HepG2 (cell line): ENCODE data around the gene RPL35. TPM values are rescaled to one million over a fixed set of nuclear protein-coding genes. Genes with fewer than 3 reads are reported as not detected.

Source experiments
- ATAC-seq: fragments of 200-7000 bp; cut with Tn5 transposase; 3 replicates; pipeline ENCODE4 v1.9.1; 2020; ENCODE audit warnings: mild to moderate bottlenecking, moderate library complexity
- BruUV-seq: library from RNA; stranded (reverse); fragments of 400-500 nt; replicated peaks from 2 replicates; lab custom pipeline; 2021; lab: Mats Ljungman, UMichigan
- CTCF ChIA-PET: fragments of 300-600 bp; formaldehyde crosslinking; extraction: SDS; loops from one replicate; lab custom pipeline; 2021; ENCODE audit warnings: low total read pairs, inconsistent platforms, low intra/inter-chr PET ratio; lab: Yijun Ruan, JAX
- POLR2A ChIA-PET: fragments of 350-600 bp; sonication (Branson Sonifier 250); formaldehyde crosslinking; loops from one replicate; lab custom pipeline; 2020; ENCODE audit warnings: antibody characterized with exemption, inconsistent platforms; lab: Yijun Ruan, JAX
- DNase-seq: peaks from one replicate; pipeline ENCODE4 v3.0.0-alpha.2; 2015; ENCODE audit warnings: low spot score
- FAIRE-seq: peaks from 3 replicates; lab custom pipeline; 2011; peaks lifted over from hg19 to GRCh38; lab: Jason Lieb, UNC
- H2AFZ ChIP-seq: one replicate; pipeline ENCODE4 v1.6.1; 2011; ENCODE audit warnings: low read length, inconsistent platforms
- H3K27ac ChIP-seq: fragments of 300-600 bp; 3 replicates; pipeline ENCODE4 v1.8.0; 2011; ENCODE audit warnings: mixed run types, mild to moderate bottlenecking, mixed read lengths, low read length, inconsistent platforms; ENCODE audit not compliant: insufficient read depth; ENCODE audit errors: extremely low read length
- H3K27me3 ChIP-seq, 2 experiments: fragments of 200-600 bp in 1 of 2; 2 replicates in 1 of 2; 3 replicates in 1 of 2; pipeline versions ENCODE4 v1.6.0 to v1.8.0; 2011; ENCODE audit warnings: low read length in 2 of 2, mild to moderate bottlenecking in 2 of 2, moderate library complexity in 2 of 2, inconsistent platforms in 1 of 2; ENCODE audit not compliant: insufficient read depth in 2 of 2, control insufficient read depth in 1 of 2
- H3K36me3 ChIP-seq, 2 experiments: fragments of 200-600 bp in 1 of 2; replicated peaks in 1 of 2; 2 replicates in 1 of 2; 3 replicates in 1 of 2; pipeline versions ENCODE4 v1.5.1 to v1.8.0; 2011; ENCODE audit warnings: low read length in 2 of 2, inconsistent platforms in 1 of 2; ENCODE audit not compliant: insufficient read depth in 2 of 2, control insufficient read depth in 1 of 2
- H3K4me1 ChIP-seq: 2 replicates; pipeline ENCODE4 v1.5.1; 2012; ENCODE audit warnings: low read length, inconsistent platforms; ENCODE audit not compliant: insufficient read depth
- H3K4me2 ChIP-seq: 2 replicates; pipeline ENCODE4 v1.6.0; 2011; ENCODE audit warnings: low read depth, low read length, inconsistent platforms
- H3K4me3 ChIP-seq, 3 experiments: fragments of 200-600 bp in 1 of 3; sonication (generic), shearing (Covaris generic) in 1 of 3; replicated peaks in 1 of 3; 2 replicates each; pipeline ENCODE4 v1.5.1; 2011 to 2016; ENCODE audit warnings: low read length in 3 of 3, inconsistent platforms in 2 of 3, low read depth in 2 of 3, mild to moderate bottlenecking in 2 of 3, control low read depth in 1 of 3, mixed read lengths in 1 of 3; ENCODE audit not compliant: insufficient read depth in 1 of 3
- H3K79me2 ChIP-seq: one replicate; pipeline ENCODE4 v1.6.1; 2011; ENCODE audit warnings: low read length, inconsistent platforms; ENCODE audit not compliant: insufficient read depth
- H3K9ac ChIP-seq: 2 replicates; pipeline ENCODE4 v1.6.0; 2011; ENCODE audit warnings: mild to moderate bottlenecking, low read depth, low read length, inconsistent platforms; ENCODE audit not compliant: insufficient read depth
- H3K9me3 ChIP-seq: 2 replicates; pipeline ENCODE4 v1.5.1; 2012; ENCODE audit warnings: mild to moderate bottlenecking, low read length
- H4K20me1 ChIP-seq: 2 replicates; pipeline ENCODE4 v1.6.0; 2011; ENCODE audit warnings: inconsistent platforms, mild to moderate bottlenecking, low read length, moderate library complexity; ENCODE audit not compliant: insufficient read depth
- CHD4 ChIP-seq: fragments of 200-600 bp; sonication (generic); IDR thresholded peaks from 2 replicates; pipeline ENCODE4 v1.7.0; 2017; ENCODE audit warnings: mild to moderate bottlenecking, low read length, borderline replicate concordance
- HOXA3 ChIP-seq: sonication (generic); formaldehyde crosslinking; IDR thresholded peaks from 2 replicates; pipeline ENCODE4 v1.5.0; 2020; ENCODE audit warnings: missing genetic modification reagents
- KLF12 ChIP-seq: sonication (generic); formaldehyde crosslinking; IDR thresholded peaks from 2 replicates; pipeline ENCODE4 v1.4.0; 2020; ENCODE audit warnings: missing genetic modification reagents, borderline replicate concordance
- RAD21 ChIP-seq: fragments of 450-650 bp; formaldehyde crosslinking; IDR thresholded peaks from 2 replicates; pipeline ENCODE4 v1.5.0; 2020; ENCODE audit warnings: mild to moderate bottlenecking
- SAFB2 ChIP-seq: sonication (generic); formaldehyde crosslinking; IDR thresholded peaks from 2 replicates; pipeline ENCODE4 v1.5.1; 2020; ENCODE audit warnings: missing genetic modification reagents, low read depth, mild to moderate bottlenecking, borderline replicate concordance
- STAG1 ChIP-seq: sonication (generic); formaldehyde crosslinking; IDR thresholded peaks from 2 replicates; pipeline ENCODE4 v1.4.0; 2020; ENCODE audit warnings: missing genetic modification reagents
- TEAD3 ChIP-seq: optimal IDR thresholded peaks from 2 replicates; pipeline ENCODE3; 2016; ENCODE audit warnings: borderline replicate concordance
- TMF1 ChIP-seq: sonication (generic); formaldehyde crosslinking; IDR thresholded peaks from 2 replicates; pipeline ENCODE4 v1.8.1; 2022; ENCODE audit warnings: low read depth, missing genetic modification reagents
- ZBTB21 ChIP-seq: sonication (generic); formaldehyde crosslinking; IDR thresholded peaks from 2 replicates; pipeline ENCODE4 v1.4.0; 2020; ENCODE audit warnings: missing genetic modification reagents
- ZNF234 ChIP-seq: sonication (generic); formaldehyde crosslinking; conservative IDR thresholded peaks from 2 replicates; pipeline ENCODE4 v1.5.1; 2020; ENCODE audit warnings: mild to moderate bottlenecking, missing genetic modification reagents
- ZSCAN29 ChIP-seq: sonication (generic); formaldehyde crosslinking; conservative IDR thresholded peaks from 2 replicates; pipeline ENCODE4 v1.4.0; 2020; ENCODE audit warnings: mild to moderate bottlenecking, missing genetic modification reagents
- in situ Hi-C: cut with HindIII; loops from 2 replicates; pipeline ENCODE4 v1.10.0; 2017; ENCODE audit warnings: low pct_unique_long_range_greater_than_20kb; ENCODE audit not compliant: extremely low pct_ligation_motif_present
- intact Hi-C: fragments of 100-400 bp; cut with micrococcal nuclease; formaldehyde crosslinking; loops from one replicate; pipeline ENCODE4 v1.10.0; 2022; ENCODE audit not compliant: unreplicated experiment
- polyA plus RNA-seq, 8 experiments: library from polyadenylated mRNA; depleted of rRNA in 3 of 8; stranded (reverse) in 7 of 8; unstranded in 1 of 8; fragments of >200 nt; fragmentation: Illumina TruSeq in 4 of 8; extraction: Trizol in 4 of 8; gene quantifications; 2 replicates each; pipeline versions ENCODE4 v1.2.1 to v1.2.3, GENCODE V29; 2011 to 2016; ENCODE audit warnings: low read depth in 4 of 8, missing spikeins in 1 of 8, mixed read lengths in 1 of 8; ENCODE audit not compliant: insufficient read depth in 1 of 8
- total RNA-seq, 5 experiments: library from RNA; depleted of rRNA; stranded (reverse); fragments of >200 nt; fragmentation: Illumina TruSeq; extraction: Trizol; gene quantifications; 2 replicates each; pipeline ENCODE4 v1.2.3, GENCODE V29; 2016; ENCODE audit warnings: low read depth in 1 of 5
- TF ChIP-seq, protein P1 (sequence below): sonication (generic); formaldehyde crosslinking; IDR thresholded peaks from 2 replicates; pipeline ENCODE4 v1.5.1; 2020; ENCODE audit warnings: mild to moderate bottlenecking, missing genetic modification reagents, moderate library complexity
- TF ChIP-seq, protein P2 (sequence below): sonication (generic); formaldehyde crosslinking; IDR thresholded peaks from 2 replicates; pipeline ENCODE4 v1.4.0; 2020; ENCODE audit warnings: missing genetic modification reagents, borderline replicate concordance
- TF ChIP-seq, protein P3 (sequence below): sonication (generic); formaldehyde crosslinking; IDR thresholded peaks from 2 replicates; pipeline ENCODE4 v1.5.1; 2020; ENCODE audit warnings: missing genetic modification reagents, mild to moderate bottlenecking, borderline replicate concordance
- TF ChIP-seq, protein P4 (sequence below): sonication (generic); formaldehyde crosslinking; IDR thresholded peaks from 2 replicates; pipeline ENCODE4 v1.4.0; 2020; ENCODE audit warnings: missing genetic modification reagents, mild to moderate bottlenecking, borderline replicate concordance

The RPL35 gene
- total and polyA plus RNA-seq, 2 of the 13 experiments (the other 11 are each of a cell fraction or from before 2014, with no cell fraction given) = 2,153 to 2,935 TPM

DNA sequence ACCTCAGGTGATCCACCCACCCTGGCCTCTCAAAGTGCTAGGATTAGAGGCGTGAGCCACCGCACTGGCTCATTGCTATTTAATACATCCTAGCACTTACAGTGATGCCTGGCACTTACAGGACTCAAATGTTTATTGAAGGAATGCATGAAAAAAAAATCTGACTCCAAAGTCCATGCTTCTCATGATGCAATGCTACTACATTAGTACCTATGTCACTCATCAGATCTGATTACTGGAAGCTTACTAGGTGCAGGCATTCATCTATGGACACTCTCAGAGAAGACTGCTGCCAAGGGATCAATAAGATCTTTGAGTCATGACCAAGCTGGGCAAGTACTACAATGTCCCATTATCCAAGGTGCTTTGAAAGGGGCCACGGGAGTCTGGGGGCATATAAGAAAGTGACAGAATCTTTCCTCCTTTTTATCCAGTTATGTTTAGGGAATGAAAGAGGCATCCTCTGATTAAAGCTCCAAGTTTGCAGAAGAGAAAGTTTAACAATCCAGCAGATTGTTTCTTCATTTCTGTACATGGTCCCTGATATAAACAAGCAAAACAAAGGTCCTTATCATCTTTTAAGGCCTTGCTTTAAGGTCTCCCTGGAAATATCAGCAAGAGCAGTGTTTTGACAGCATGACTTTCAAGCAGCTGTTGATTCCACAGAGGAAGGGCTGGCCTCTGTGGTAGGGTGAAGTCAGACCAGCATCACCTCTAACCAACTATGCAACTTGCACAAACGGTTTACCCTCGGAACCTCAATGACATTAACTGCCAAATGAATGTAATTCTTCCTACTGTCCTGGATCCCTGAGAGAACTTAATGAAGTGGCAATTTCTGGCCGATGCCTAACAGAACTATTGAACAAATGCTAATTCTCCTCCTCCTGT, 36.1 kb upstream of the RPL35 start (continued):
- TF ChIP-seq CHD4 = peak; percentile 82; the same call in 1 of the 2 replicates

DNA sequence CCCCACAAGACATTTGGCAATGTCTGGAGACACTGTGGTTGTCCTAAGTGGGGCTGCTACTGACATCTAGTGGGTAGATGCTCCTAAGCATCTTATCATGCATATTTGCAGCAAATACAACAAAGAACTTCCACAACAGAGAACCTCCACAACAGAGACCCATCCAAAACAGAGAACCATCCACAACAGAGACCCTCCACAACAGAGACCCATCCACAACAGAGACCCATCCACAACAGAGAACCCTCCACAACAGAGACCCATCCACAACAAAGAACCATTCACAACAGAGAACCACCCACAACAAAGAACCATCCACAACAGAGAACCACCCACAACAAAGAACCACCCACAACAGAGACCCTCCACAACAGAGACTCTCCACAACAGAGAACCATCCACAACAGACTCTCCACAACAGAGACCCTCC, 33.0 kb upstream of the RPL35 start:
- Histone ChIP-seq H3K79me2 (no peaks in the 10 kb centered on the region), H3K4me2 (no peak overlapping the region), H3K9ac (no peak overlapping the region), H3K36me3 (peaks cover 13 to 44% of the 10 kb centered on the region in 2 experiments; a peak in 4 of 5 replicates), H3K27me3 (no peaks in the 10 kb centered on the region), H3K4me1 (peaks cover 23% of the 10 kb centered on the region), H4K20me1 (no peaks in the 10 kb centered on the region), H3K9me3 (no peaks in the 10 kb centered on the region), H2AFZ (no peak overlapping the region), H3K27ac (no peak overlapping the region), H3K4me3 (no peak overlapping the region)
- POLR2A ChIA-PET = no interaction called here
- ATAC-seq (no peak; the same call in 2 of the 3 replicates), FAIRE-seq (peak; percentile 77), DNase-seq (peak; percentile 12)
- in situ Hi-C loops (no loop called here), intact Hi-C loops (no loop called here)
- BruUV-seq = no TSS peak
- CTCF ChIA-PET = no interaction called here
- TF ChIP-seq SAFB2 (CRISPR knock-in tag) (no peak), ZBTB21 (CRISPR knock-in tag) (no peak), RAD21 (CRISPR knock-in tag) (peak; percentile 21; the same call in 1 of the 2 replicates), ZNF234 (no peak), TEAD3 (CRISPR knock-in tag) (peak; percentile 38), HOXA3 (CRISPR knock-in tag) (no peak), TMF1 (CRISPR knock-in tag) (no peak), ZSCAN29 (no peak), KLF12 (CRISPR knock-in tag) (no peak), STAG1 (CRISPR knock-in tag) (peak; percentile 56)
- TF ChIP-seq, protein P1, sequence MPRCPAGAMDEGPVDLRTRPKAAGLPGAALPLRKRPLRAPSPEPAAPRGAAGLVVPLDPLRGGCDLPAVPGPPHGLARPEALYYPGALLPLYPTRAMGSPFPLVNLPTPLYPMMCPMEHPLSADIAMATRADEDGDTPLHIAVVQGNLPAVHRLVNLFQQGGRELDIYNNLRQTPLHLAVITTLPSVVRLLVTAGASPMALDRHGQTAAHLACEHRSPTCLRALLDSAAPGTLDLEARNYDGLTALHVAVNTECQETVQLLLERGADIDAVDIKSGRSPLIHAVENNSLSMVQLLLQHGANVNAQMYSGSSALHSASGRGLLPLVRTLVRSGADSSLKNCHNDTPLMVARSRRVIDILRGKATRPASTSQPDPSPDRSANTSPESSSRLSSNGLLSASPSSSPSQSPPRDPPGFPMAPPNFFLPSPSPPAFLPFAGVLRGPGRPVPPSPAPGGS = no peak
- TF ChIP-seq, protein P2, sequence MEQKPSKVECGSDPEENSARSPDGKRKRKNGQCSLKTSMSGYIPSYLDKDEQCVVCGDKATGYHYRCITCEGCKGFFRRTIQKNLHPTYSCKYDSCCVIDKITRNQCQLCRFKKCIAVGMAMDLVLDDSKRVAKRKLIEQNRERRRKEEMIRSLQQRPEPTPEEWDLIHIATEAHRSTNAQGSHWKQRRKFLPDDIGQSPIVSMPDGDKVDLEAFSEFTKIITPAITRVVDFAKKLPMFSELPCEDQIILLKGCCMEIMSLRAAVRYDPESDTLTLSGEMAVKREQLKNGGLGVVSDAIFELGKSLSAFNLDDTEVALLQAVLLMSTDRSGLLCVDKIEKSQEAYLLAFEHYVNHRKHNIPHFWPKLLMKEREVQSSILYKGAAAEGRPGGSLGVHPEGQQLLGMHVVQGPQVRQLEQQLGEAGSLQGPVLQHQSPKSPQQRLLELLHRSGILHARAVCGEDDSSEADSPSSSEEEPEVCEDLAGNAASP = no peak
- TF ChIP-seq, protein P3, sequence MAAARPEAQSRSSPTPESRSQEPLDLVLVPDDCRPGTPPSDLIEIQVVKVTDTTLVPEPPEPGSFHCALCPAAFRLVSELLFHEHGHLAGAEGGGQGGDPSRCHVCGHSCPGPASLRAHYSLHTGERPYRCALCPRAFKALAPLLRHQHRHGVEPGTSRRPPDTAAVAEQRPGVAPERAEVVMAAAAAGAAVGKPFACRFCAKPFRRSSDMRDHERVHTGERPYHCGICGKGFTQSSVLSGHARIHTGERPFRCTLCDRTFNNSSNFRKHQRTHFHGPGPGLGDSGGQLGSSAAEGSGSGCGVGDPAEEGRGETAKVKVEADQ = no peak
- TF ChIP-seq, protein P4, sequence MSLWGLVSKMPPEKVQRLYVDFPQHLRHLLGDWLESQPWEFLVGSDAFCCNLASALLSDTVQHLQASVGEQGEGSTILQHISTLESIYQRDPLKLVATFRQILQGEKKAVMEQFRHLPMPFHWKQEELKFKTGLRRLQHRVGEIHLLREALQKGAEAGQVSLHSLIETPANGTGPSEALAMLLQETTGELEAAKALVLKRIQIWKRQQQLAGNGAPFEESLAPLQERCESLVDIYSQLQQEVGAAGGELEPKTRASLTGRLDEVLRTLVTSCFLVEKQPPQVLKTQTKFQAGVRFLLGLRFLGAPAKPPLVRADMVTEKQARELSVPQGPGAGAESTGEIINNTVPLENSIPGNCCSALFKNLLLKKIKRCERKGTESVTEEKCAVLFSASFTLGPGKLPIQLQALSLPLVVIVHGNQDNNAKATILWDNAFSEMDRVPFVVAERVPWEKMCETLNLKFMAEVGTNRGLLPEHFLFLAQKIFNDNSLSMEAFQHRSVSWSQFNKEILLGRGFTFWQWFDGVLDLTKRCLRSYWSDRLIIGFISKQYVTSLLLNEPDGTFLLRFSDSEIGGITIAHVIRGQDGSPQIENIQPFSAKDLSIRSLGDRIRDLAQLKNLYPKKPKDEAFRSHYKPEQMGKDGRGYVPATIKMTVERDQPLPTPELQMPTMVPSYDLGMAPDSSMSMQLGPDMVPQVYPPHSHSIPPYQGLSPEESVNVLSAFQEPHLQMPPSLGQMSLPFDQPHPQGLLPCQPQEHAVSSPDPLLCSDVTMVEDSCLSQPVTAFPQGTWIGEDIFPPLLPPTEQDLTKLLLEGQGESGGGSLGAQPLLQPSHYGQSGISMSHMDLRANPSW (CRISPR knock-in tag) = no peak
